K562 (cell line): Measurements from ENCODE around the gene SLC16A2. TPM values are rescaled to one million over a fixed set of nuclear protein-coding genes. Genes with fewer than 3 reads are reported as not detected.

Source experiments
- ATAC-seq: fragments of 200-7000 bp; cut with Tn5 transposase; 3 replicates; pipeline ENCODE4 v1.9.1; 2020; ENCODE audit warnings: moderate library complexity
- BruUV-seq: library from RNA; stranded (reverse); fragments of 400-500 nt; replicated peaks from 2 replicates; lab custom pipeline; 2021; lab: Mats Ljungman, UMichigan
- CTCF ChIA-PET: fragments of 300-600 bp; formaldehyde crosslinking; extraction: SDS; loops from one replicate; lab custom pipeline; 2021; ENCODE audit warnings: low intra/inter-chr PET ratio; lab: Yijun Ruan, JAX
- POLR2A ChIA-PET: fragments of 300-600, 350-650 bp; sonication (Branson Sonifier 250); formaldehyde crosslinking; extraction: SDS; loops from one replicate; lab custom pipeline; 2021; ENCODE audit warnings: antibody characterized with exemption, inconsistent platforms; lab: Yijun Ruan, JAX
- DNase-seq, 4 experiments: peaks; one replicate each; pipeline versions ENCODE4 v3.0.0 to v3.0.0-alpha.2; 2011 to 2018; ENCODE audit warnings: low spot score in 3 of 4, mixed read lengths in 3 of 4; ENCODE audit errors: extremely low read depth in 1 of 4
- FAIRE-seq: peaks from 2 replicates; lab custom pipeline; 2011; peaks lifted over from hg19 to GRCh38; lab: Jason Lieb, UNC
- H2AFZ ChIP-seq: 2 replicates; pipeline ENCODE4 v1.6.0; 2011; ENCODE audit warnings: low read depth, low read length, control low read depth, inconsistent platforms
- H3K27ac ChIP-seq: fragments of 200-600 bp; 3 replicates; pipeline ENCODE4 v1.8.0; 2011; ENCODE audit warnings: low read depth, mild to moderate bottlenecking, control low read depth, inconsistent platforms, low read length, moderate library complexity, mixed read lengths; ENCODE audit errors: extremely low read depth
- H3K27me3 ChIP-seq, 2 experiments: fragments of 300-600 bp in 1 of 2; 2 replicates in 1 of 2; 3 replicates in 1 of 2; pipeline versions ENCODE4 v1.6.0 to v1.8.0; 2011; ENCODE audit warnings: inconsistent platforms in 2 of 2, low read length in 2 of 2, mild to moderate bottlenecking in 1 of 2, mixed read lengths in 1 of 2, moderate library complexity in 1 of 2; ENCODE audit not compliant: control insufficient read depth in 2 of 2, insufficient read depth in 2 of 2
- H3K36me3 ChIP-seq: fragments of 300-600 bp; 3 replicates; pipeline ENCODE4 v1.8.0; 2011; ENCODE audit warnings: mild to moderate bottlenecking, low read length, inconsistent platforms; ENCODE audit not compliant: control insufficient read depth, insufficient read depth
- H3K4me1 ChIP-seq, 2 experiments: fragments of 200-600 bp in 1 of 2; replicated peaks in 1 of 2; 2 replicates in 1 of 2; 3 replicates in 1 of 2; pipeline versions ENCODE4 v1.5.1 to v1.8.0; 2011; ENCODE audit warnings: inconsistent platforms in 2 of 2, low read length in 2 of 2, mild to moderate bottlenecking in 1 of 2, mixed read lengths in 1 of 2, moderate library complexity in 1 of 2; ENCODE audit not compliant: control insufficient read depth in 2 of 2, insufficient read depth in 2 of 2
- H3K4me2 ChIP-seq: 2 replicates; pipeline ENCODE4 v1.6.1; 2011; ENCODE audit warnings: low read length, control low read depth, inconsistent platforms, mixed read lengths; ENCODE audit not compliant: insufficient read depth
- H3K4me3 ChIP-seq: fragments of 200-600 bp; sonication (generic), shearing (Covaris generic); 2 replicates; pipeline ENCODE4 v1.5.1; 2016; ENCODE audit warnings: control low read depth, inconsistent platforms
- H3K79me2 ChIP-seq: fragments of 200-600 bp; 3 replicates; pipeline ENCODE4 v1.8.0; 2011; ENCODE audit warnings: low read length, inconsistent platforms; ENCODE audit not compliant: control insufficient read depth, insufficient read depth
- H3K9ac ChIP-seq, 2 experiments: 2 replicates each; pipeline versions ENCODE4 v1.6.0 to v1.6.1; 2011; ENCODE audit warnings: low read depth in 2 of 2, low read length in 2 of 2, control low read depth in 1 of 2, inconsistent platforms in 1 of 2, mild to moderate bottlenecking in 1 of 2, mixed read lengths in 1 of 2; ENCODE audit not compliant: insufficient read depth in 1 of 2
- H3K9me1 ChIP-seq: one replicate; pipeline ENCODE4 v1.6.0; 2011; ENCODE audit warnings: inconsistent platforms, mild to moderate bottlenecking, low read length, moderate library complexity; ENCODE audit not compliant: control insufficient read depth, insufficient read depth
- H3K9me3 ChIP-seq: replicated peaks from 2 replicates; pipeline ENCODE4 v1.5.1; 2011; ENCODE audit warnings: low read depth, low read length, inconsistent platforms; ENCODE audit not compliant: control insufficient read depth, insufficient read depth
- H4K20me1 ChIP-seq: replicated peaks from 2 replicates; pipeline ENCODE4 v1.6.1; 2011; ENCODE audit warnings: low read length, inconsistent platforms, mixed read lengths; ENCODE audit not compliant: control insufficient read depth, insufficient read depth
- CHD1 ChIP-seq: fragments of 200-600 bp; sonication (generic); IDR thresholded peaks from one replicate; pipeline ENCODE4 v1.6.1; 2012; ENCODE audit warnings: mild to moderate bottlenecking, moderate library complexity, low read length, inconsistent platforms
- EHMT2 ChIP-seq: fragments of 450-650 bp; IDR thresholded peaks from 2 replicates; pipeline ENCODE4 v1.6.1; 2018; ENCODE audit warnings: antibody characterized with exemption
- GABPA ChIP-seq: fragments of 200-800 bp; sonication (Bioruptor generic); conservative IDR thresholded peaks from 2 replicates; pipeline ENCODE4 v1.6.1; 2016; ENCODE audit warnings: low read depth, missing genetic modification characterization, missing compliant biosample characterization
- NCOA4 ChIP-seq: fragments of 450-650 bp; IDR thresholded peaks from 2 replicates; pipeline ENCODE4 v1.6.1; 2018; ENCODE audit warnings: mild to moderate bottlenecking; ENCODE audit not compliant: partially characterized antibody
- SUPT5H ChIP-seq: fragments of 450-650 bp; IDR thresholded peaks from 2 replicates; pipeline ENCODE4 v1.6.1; 2016
- TAF9B ChIP-seq: fragments of 450-650 bp; IDR thresholded peaks from 2 replicates; pipeline ENCODE4 v1.6.1; 2018; ENCODE audit warnings: mild to moderate bottlenecking; ENCODE audit not compliant: partially characterized antibody
- TEAD4 ChIP-seq, 2 experiments: sonication (generic) in 1 of 2; formaldehyde crosslinking in 1 of 2; IDR thresholded peaks; 2 replicates each; pipeline versions ENCODE4 v1.6.1 to v1.8.0; 2012 to 2022; ENCODE audit warnings: borderline replicate concordance in 1 of 2, inconsistent platforms in 1 of 2, low read length in 1 of 2, mild to moderate bottlenecking in 1 of 2, missing genetic modification reagents in 1 of 2
- ZFP36 ChIP-seq: fragments of 150-350 bp; IDR thresholded peaks from 2 replicates; pipeline ENCODE4 v1.6.1; 2018; ENCODE audit warnings: low read length, low read depth; ENCODE audit not compliant: partially characterized antibody
- ZNF644 ChIP-seq: fragments of 200-800 bp; sonication (Bioruptor generic); IDR thresholded peaks from 2 replicates; pipeline ENCODE4 v1.6.1; 2016; ENCODE audit warnings: low read depth, missing genetic modification characterization, missing compliant biosample characterization
- ZNF778 ChIP-seq: fragments of 450-650 bp; formaldehyde crosslinking; IDR thresholded peaks from 2 replicates; pipeline ENCODE4 v1.4.0; 2020; ENCODE audit warnings: mild to moderate bottlenecking, moderate library complexity
- ZNF830 ChIP-seq: fragments of 250-450 bp; sonication (Bioruptor Pico); IDR thresholded peaks from 2 replicates; pipeline ENCODE4 v1.5.0; 2021; ENCODE audit warnings: mild to moderate bottlenecking
- WGBS: fragments of 100-300 bp; shearing (Covaris generic); methylation state at CpG from one replicate; pipeline ENCODE4 v1.1.6; 2016; ENCODE audit warnings: low coverage, mixed read lengths; ENCODE audit not compliant: insufficient coverage; ENCODE audit errors: missing lambda C conversion rate; 5-methylcytosine and 5-hydroxymethylcytosine counted together
- in situ Hi-C: fragments of 300-500 bp; cut with MboI; formaldehyde crosslinking; loops from 4 replicates; pipeline ENCODE4 v1.15.0; 2018; ENCODE audit warnings: inconsistent platforms, mixed read lengths
- intact Hi-C: fragments of 100-400 bp; cut with micrococcal nuclease; formaldehyde crosslinking; loops from 2 replicates; pipeline ENCODE4 v1.14.2; 2022
- polyA plus RNA-seq, 8 experiments: library from polyadenylated mRNA; depleted of rRNA in 4 of 8; stranded (reverse) in 5 of 8; unstranded in 3 of 8; fragments of >200 nt; fragmentation: Nextera tagmentation in 2 of 8; fragmentation: Illumina TruSeq in 1 of 8; extraction: Ambion mirVana in 2 of 8; extraction: Trizol in 1 of 8; gene quantifications; 2 replicates each; pipeline versions ENCODE4 v1.2.1 to v1.2.3, GENCODE V29; 2011 to 2014; ENCODE audit warnings: inconsistent platforms in 1 of 8, missing spikeins in 1 of 8
- total RNA-seq, 7 experiments: library from RNA; depleted of rRNA in 6 of 7; stranded (reverse); fragments of >200 nt in 6 of 7; fragmentation: Illumina TruSeq in 2 of 7; extraction: Trizol in 2 of 7; gene quantifications; 2 replicates each; pipeline versions ENCODE4 v1.2.1 to v1.2.3, GENCODE V29; 2011 to 2021; ENCODE audit warnings: low replicate concordance in 1 of 7
- TF ChIP-seq, protein P1 (sequence below): sonication (generic); formaldehyde crosslinking; IDR thresholded peaks from 2 replicates; pipeline ENCODE4 v1.8.0; 2023; ENCODE audit warnings: missing genetic modification reagents, mild to moderate bottlenecking, borderline replicate concordance
- TF ChIP-seq, protein P2 (sequence below): fragments of 250-450 bp; sonication (Bioruptor Pico); IDR thresholded peaks from 2 replicates; pipeline ENCODE4 v1.5.0; 2020; ENCODE audit warnings: mild to moderate bottlenecking
- TF ChIP-seq, protein P3 (sequence below): fragments of 250-450 bp; sonication (Bioruptor Pico); IDR thresholded peaks from 2 replicates; pipeline ENCODE4 v1.8.0; 2021; ENCODE audit warnings: borderline replicate concordance, mild to moderate bottlenecking, moderate library complexity; ENCODE audit not compliant: poor library complexity, severe bottlenecking
- TF ChIP-seq, protein P4 (sequence below): sonication (generic); formaldehyde crosslinking; IDR thresholded peaks from 2 replicates; pipeline ENCODE4 v1.8.0; 2022; ENCODE audit warnings: missing genetic modification reagents, mild to moderate bottlenecking, moderate library complexity, borderline replicate concordance

SLC16A2 gene
- total and polyA plus RNA-seq, 9 of the 15 experiments (the other 6 are each of a cell fraction or from before 2014, with no cell fraction given): 0.07 TPM; not detected in 8

DNA sequence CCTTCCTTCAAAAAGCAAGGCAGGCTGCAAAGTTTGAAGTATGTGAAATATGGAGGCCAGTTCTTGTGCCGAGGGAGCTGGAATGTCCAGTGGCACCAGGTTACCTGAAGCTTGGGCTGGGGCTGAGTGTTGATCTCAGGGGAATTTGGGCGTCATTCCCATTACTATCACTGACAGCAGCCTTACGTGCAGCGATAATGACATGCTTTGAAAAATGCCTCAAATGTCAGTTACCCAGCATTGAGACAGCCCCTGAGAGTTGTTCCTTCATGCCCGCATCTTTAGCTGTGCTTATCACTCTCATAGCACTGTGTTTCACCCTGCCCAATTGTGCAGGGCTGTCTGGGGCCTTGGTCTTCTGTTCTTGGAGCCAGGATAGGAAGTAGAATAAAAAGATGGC is 27.4 kb downstream of the SLC16A2 start:
- CTCF ChIA-PET: no interaction called here
- no peaks in the 10 kb centered on the region for H3K79me2 ChIP-seq
- no TSS peak for BruUV-seq
- POLR2A ChIA-PET: no interaction called here
- WGBS: 0% methylated on average over 3 of the region's 5 CpGs
- H4K20me1 ChIP-seq: no peaks in the 10 kb centered on the region
- 0 out of 5 replicates have a peak, but pooled peaks cover 0 to 5% of the 10 kb centered on the region in 2 experiments for H3K27me3 ChIP-seq
- ATAC-seq: no peak
- H3K27ac ChIP-seq: no peak overlapping the region
- no peaks in the 10 kb centered on the region for H3K36me3 ChIP-seq
- no peaks in the 10 kb centered on the region for H3K9me3 ChIP-seq
- H3K4me1 ChIP-seq: no peaks in the 10 kb centered on the region
- H3K4me3 ChIP-seq: no peak overlapping the region
- no peaks in the 10 kb centered on the region for H3K9me1 ChIP-seq
- in situ Hi-C loops: no loop called here
- FAIRE-seq: no peak
- no peak overlapping the region for H3K9ac ChIP-seq
- no peak for DNase-seq
- intact Hi-C loops: no loop called here
- no peak overlapping the region for H3K4me2 ChIP-seq
- no peak overlapping the region for H2AFZ ChIP-seq
- no peak for TF ChIP-seq TAF9B
- TF ChIP-seq SUPT5H: no peak
- no peak for TF ChIP-seq ZNF830 (CRISPR knock-in tag)
- TF ChIP-seq ZNF778 (CRISPR knock-in tag): no peak
- no peak for TF ChIP-seq NCOA4
- TF ChIP-seq, protein P1, sequence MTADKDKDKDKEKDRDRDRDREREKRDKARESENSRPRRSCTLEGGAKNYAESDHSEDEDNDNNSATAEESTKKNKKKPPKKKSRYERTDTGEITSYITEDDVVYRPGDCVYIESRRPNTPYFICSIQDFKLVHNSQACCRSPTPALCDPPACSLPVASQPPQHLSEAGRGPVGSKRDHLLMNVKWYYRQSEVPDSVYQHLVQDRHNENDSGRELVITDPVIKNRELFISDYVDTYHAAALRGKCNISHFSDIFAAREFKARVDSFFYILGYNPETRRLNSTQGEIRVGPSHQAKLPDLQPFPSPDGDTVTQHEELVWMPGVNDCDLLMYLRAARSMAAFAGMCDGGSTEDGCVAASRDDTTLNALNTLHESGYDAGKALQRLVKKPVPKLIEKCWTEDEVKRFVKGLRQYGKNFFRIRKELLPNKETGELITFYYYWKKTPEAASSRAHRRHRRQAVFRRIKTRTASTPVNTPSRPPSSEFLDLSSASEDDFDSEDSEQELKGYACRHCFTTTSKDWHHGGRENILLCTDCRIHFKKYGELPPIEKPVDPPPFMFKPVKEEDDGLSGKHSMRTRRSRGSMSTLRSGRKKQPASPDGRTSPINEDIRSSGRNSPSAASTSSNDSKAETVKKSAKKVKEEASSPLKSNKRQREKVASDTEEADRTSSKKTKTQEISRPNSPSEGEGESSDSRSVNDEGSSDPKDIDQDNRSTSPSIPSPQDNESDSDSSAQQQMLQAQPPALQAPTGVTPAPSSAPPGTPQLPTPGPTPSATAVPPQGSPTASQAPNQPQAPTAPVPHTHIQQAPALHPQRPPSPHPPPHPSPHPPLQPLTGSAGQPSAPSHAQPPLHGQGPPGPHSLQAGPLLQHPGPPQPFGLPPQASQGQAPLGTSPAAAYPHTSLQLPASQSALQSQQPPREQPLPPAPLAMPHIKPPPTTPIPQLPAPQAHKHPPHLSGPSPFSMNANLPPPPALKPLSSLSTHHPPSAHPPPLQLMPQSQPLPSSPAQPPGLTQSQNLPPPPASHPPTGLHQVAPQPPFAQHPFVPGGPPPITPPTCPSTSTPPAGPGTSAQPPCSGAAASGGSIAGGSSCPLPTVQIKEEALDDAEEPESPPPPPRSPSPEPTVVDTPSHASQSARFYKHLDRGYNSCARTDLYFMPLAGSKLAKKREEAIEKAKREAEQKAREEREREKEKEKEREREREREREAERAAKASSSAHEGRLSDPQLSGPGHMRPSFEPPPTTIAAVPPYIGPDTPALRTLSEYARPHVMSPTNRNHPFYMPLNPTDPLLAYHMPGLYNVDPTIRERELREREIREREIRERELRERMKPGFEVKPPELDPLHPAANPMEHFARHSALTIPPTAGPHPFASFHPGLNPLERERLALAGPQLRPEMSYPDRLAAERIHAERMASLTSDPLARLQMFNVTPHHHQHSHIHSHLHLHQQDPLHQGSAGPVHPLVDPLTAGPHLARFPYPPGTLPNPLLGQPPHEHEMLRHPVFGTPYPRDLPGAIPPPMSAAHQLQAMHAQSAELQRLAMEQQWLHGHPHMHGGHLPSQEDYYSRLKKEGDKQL: no peak
- TF ChIP-seq, protein P2, sequence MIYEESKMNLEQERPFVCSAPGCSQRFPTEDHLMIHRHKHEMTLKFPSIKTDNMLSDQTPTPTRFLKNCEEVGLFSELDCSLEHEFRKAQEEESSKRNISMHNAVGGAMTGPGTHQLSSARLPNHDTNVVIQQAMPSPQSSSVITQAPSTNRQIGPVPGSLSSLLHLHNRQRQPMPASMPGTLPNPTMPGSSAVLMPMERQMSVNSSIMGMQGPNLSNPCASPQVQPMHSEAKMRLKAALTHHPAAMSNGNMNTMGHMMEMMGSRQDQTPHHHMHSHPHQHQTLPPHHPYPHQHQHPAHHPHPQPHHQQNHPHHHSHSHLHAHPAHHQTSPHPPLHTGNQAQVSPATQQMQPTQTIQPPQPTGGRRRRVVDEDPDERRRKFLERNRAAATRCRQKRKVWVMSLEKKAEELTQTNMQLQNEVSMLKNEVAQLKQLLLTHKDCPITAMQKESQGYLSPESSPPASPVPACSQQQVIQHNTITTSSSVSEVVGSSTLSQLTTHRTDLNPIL (CRISPR knock-in tag): no peak
- TF ChIP-seq, protein P3, sequence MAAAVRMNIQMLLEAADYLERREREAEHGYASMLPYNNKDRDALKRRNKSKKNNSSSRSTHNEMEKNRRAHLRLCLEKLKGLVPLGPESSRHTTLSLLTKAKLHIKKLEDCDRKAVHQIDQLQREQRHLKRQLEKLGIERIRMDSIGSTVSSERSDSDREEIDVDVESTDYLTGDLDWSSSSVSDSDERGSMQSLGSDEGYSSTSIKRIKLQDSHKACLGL (CRISPR knock-in tag): no peak
- TF ChIP-seq TEAD4 (IDR thresholded peaks at IDR 0.05; ENCODE audit: low read length): no peak
- no peak for TF ChIP-seq TEAD4 (CRISPR knock-in tag; IDR thresholded peaks at IDR 0.05; ENCODE audit: borderline replicate concordance)
- TF ChIP-seq, protein P4, sequence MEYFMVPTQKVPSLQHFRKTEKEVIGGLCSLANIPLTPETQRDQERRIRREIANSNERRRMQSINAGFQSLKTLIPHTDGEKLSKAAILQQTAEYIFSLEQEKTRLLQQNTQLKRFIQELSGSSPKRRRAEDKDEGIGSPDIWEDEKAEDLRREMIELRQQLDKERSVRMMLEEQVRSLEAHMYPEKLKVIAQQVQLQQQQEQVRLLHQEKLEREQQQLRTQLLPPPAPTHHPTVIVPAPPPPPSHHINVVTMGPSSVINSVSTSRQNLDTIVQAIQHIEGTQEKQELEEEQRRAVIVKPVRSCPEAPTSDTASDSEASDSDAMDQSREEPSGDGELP: no peak
- no peak for TF ChIP-seq GABPA (tag)
- TF ChIP-seq ZFP36: no peak
- no peak for TF ChIP-seq EHMT2
- no peak for TF ChIP-seq ZNF644 (tag)
- TF ChIP-seq CHD1: no peak
